ENCODE data around the gene GRM7.

Gene GRM7

GRCh38 chr3:7752005-7752404, 891.1 kb downstream of the GRM7 start:
- no peak for FAIRE-seq
- no peak for DNase-seq (ENCODE audit: insufficient read length, low spot score)

- no peak for DNase-seq (ENCODE audit: insufficient read length, low spot score)
- no peak for FAIRE-seq
Measured at GRCh38 chr3:7754653-7755441, 893.9 kb downstream of the GRM7 start.

GRCh38 chr3:7759630-7760029, 898.7 kb downstream of the GRM7 start:
- no peak for DNase-seq (ENCODE audit: insufficient read length, low spot score)
- FAIRE-seq, result no peak

GRCh38 chr3:7760718-7761117, 899.8 kb downstream of the GRM7 start:
- DNase-seq (ENCODE audit: insufficient read length, low spot score), result no peak
- FAIRE-seq, result no peak

- no peak for FAIRE-seq
- DNase-seq (ENCODE audit: insufficient read length, low spot score), result no peak
Measured at GRCh38 chr3:7764115-7764514, 903.2 kb downstream of the GRM7 start.

- no peak for FAIRE-seq
- DNase-seq (ENCODE audit: insufficient read length, low spot score), result no peak
Measured at GRCh38 chr3:7766530-7766929, 905.6 kb downstream of the GRM7 start.

- FAIRE-seq (no peak), DNase-seq (ENCODE audit: insufficient read length, low spot score) (no peak)
Measured at GRCh38 chr3:7779331-7779730, 918.4 kb downstream of the GRM7 start.

- no peak for FAIRE-seq
Measured at GRCh38 chr3:7781395-7781794, 920.5 kb downstream of the GRM7 start.

GRCh38 chr3:7787871-7788828, 927.2 kb downstream of the GRM7 start:
- DNase-seq (ENCODE audit: insufficient read length, low spot score) (no peak), FAIRE-seq (no peak)

More at GRCh38 chr3:7781395-7781794, 920.5 kb downstream of the GRM7 start:
- DNase-seq (ENCODE audit: insufficient read length, low spot score), result no peak

- DNase-seq (ENCODE audit: insufficient read length, low spot score) (no peak), FAIRE-seq (no peak)
Measured at GRCh38 chr3:7788881-7789280, 928.0 kb downstream of the GRM7 start.

GRCh38 chr3:7789324-7789723, 928.4 kb downstream of the GRM7 start:
- no peak for FAIRE-seq

GRCh38 chr3:7790141-7790540, 929.2 kb downstream of the GRM7 start:
- DNase-seq (ENCODE audit: insufficient read length, low spot score) (no peak), FAIRE-seq (no peak)

More at GRCh38 chr3:7789324-7789723, 928.4 kb downstream of the GRM7 start:
- DNase-seq (ENCODE audit: insufficient read length, low spot score), result no peak

Measured in GM19239 (cell line).